Astrocyte of the cerebellum (primary cell): ENCODE results near the gene APRT.

Experiments
- DNase-seq: peaks from one replicate; pipeline ENCODE4 v3.0.0-alpha.2; 2011; ENCODE audit warnings: low read depth
- H3K4me3 ChIP-seq: 2 replicates; pipeline ENCODE4 v1.5.1; 2011; ENCODE audit warnings: mild to moderate bottlenecking, low read depth, low read length, moderate library complexity
- CTCF ChIP-seq: IDR thresholded peaks from 2 replicates; pipeline ENCODE4 v1.5.1; 2012; ENCODE audit warnings: low read length, low read depth, moderate library complexity, mild to moderate bottlenecking; ENCODE audit errors: missing control alignments
- in situ Hi-C: cut with HindIII; loops from 2 replicates; pipeline ENCODE4 v1.10.0; 2017; ENCODE audit warnings: low sequenced_read_pairs

The APRT gene

GRCh38 chr16:88831838-88832237 lies 20.1 kb upstream of the APRT start:
- H3K4me3 ChIP-seq: no peak overlapping the region
- peak; percentile 13 for TF ChIP-seq CTCF
- DNase-seq: no peak
- in situ Hi-C loops: no loop called here

GRCh38 chr16:88830783-88831182 lies 19.1 kb upstream of the APRT start:
- TF ChIP-seq CTCF: no peak
- in situ Hi-C loops: no loop called here

GRCh38 chr16:88830258-88830657 lies 18.5 kb upstream of the APRT start:
- in situ Hi-C loops: no loop called here
- TF ChIP-seq CTCF: no peak
- no peak for DNase-seq
- H3K4me3 ChIP-seq: no peak overlapping the region

More at GRCh38 chr16:88830783-88831182, 19.1 kb upstream of the APRT start:
- DNase-seq: no peak
- no peak overlapping the region for H3K4me3 ChIP-seq

- in situ Hi-C loops: no loop called here
- no peak for DNase-seq
- no peak for TF ChIP-seq CTCF
Measured at GRCh38 chr16:88828711-88829110, 17.0 kb upstream of the APRT start.

GRCh38 chr16:88827727-88828126 lies 16.0 kb upstream of the APRT start:
- no peak for DNase-seq
- TF ChIP-seq CTCF: no peak
- no peak overlapping the region for H3K4me3 ChIP-seq
- in situ Hi-C loops: no loop called here

More at GRCh38 chr16:88828711-88829110, 17.0 kb upstream of the APRT start:
- H3K4me3 ChIP-seq: no peak overlapping the region

- H3K4me3 ChIP-seq: no peak overlapping the region
- in situ Hi-C loops: no loop called here
- no peak for TF ChIP-seq CTCF
- DNase-seq: no peak
Measured at GRCh38 chr16:88826070-88826840, 14.5 kb upstream of the APRT start.
